CD4-positive, alpha-beta T cell treated with Interleukin-17A for 4 hours (primary cell): ENCODE results near the gene TEDDM1.

Source experiments
- DNase-seq: peaks from one replicate; pipeline ENCODE4 v3.0.0-alpha.2; 2020; ENCODE audit warnings: mixed read lengths

TEDDM1 gene

DNA sequence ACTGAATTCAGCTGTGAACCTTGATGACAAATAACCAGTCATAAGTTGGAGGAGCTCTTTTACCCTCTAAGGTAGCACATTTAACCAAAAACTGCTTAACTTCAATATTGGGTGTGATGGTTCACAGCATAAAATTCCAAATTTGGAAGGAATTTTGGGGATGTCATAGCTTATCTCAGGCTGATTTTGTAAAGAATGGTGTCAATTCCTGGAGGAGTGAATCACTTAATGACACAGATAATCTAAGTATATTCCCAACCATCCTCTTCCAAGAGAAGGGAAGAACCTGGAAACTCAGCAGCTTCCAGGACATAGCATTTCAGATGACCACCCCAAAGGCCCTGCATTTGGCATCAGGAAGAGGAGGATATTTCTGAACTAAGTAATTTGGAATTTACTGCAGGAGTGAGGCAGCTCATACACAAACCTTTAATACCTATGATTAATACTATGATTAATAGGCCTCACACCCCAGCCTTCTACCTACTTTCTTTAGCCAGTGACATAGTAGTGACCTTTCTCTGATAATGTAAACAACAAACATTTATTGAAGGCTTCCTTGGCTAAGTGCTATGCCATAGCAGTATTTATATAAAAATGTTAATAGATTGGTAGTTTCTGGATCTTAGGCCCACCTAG, 23.4 kb downstream of the TEDDM1 start:
- DNase-seq: no peak

DNA sequence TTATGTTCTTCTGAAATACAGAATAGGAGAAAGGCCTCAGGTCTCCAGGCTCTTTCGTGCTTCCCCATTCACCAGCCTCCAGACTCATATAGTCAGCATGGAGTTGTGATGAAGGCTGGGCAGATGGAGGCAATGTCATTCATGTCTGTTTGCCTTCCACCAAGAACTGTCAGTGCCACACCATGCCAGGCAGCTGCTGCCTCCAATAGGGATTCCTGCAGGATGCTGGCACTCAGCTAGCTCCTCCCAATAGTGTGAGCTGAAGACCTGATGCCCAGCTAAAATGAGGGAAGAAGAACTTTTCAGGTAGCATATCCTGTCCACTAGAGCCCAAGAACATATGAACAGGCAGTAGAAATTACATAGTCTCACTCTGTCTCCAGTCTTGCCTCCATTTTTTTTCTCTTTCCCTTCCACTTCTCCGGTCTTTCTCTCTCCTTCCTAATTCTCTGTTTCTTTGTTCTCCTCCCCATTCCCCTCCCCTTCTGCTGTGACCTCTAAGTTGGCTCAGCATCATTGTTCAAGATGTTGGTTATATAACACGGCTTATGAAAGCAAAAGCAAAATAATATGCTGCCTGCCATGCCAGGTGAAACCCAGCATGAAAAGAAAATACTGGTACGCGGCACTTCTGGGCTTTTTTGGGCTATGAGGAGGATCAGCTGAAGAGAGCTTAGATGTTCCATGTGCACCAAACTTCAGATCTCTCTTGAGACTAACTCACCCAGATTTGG, 26.2 kb downstream of the TEDDM1 start:
- no peak for DNase-seq

DNA sequence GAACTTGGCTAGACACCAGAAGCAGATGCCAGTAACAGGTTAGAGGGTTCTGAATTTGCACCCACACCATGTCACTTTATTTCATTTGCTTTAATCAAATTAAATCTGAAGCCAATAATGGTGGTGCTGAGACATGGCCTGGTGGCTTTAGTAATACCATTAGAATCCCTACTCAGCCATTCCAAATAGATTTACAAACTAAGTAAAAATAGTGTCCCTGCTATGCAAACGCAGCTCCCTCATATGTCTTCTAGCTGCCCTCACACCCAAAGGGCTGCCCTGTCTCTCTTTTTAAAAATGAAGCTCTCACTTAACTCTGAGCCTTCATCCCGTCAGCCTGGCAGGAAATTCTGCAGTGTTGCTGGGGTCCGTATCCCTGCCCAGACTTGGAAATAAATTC, 29.9 kb downstream of the TEDDM1 start:
- DNase-seq: no peak

DNA sequence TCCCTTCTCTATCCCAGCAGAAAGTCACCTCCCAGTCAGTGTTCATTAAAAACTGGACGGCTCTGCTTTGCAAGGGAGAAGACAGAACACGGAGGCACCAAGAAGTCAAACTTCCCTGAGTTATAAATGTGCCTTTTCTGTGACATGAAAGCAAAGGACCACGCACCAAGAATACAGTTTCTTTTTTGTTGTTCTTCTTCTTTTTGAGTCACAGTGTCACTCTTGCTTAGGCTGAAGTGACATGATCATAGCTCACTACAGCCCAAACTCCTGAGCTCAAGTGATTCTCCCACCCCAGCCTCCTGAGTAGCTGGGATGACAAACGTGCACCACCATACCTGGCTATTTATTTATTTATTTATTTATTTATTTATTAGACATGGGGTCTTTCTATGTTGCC, 31.6 kb downstream of the TEDDM1 start:
- no peak for DNase-seq

DNA sequence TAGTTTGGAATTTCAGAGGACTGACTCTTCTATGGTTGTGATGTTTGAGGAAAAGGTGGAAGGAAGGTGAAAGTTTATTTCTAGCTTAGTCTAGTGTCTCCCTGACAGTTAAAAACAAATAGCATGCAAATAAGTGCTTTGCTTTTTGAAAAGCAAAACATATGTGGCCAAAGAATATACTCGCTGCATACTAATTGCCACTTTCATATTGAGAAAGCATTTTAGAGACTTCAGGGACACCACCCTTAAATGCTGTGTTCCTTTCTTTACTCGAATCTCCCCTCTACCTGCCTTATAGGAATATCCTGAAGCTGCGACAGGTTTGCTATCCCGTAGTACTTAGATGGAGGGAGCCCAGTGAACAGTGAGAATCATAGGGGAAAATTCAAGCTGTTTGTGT, 32.1 kb downstream of the TEDDM1 start:
- DNase-seq: no peak

DNA sequence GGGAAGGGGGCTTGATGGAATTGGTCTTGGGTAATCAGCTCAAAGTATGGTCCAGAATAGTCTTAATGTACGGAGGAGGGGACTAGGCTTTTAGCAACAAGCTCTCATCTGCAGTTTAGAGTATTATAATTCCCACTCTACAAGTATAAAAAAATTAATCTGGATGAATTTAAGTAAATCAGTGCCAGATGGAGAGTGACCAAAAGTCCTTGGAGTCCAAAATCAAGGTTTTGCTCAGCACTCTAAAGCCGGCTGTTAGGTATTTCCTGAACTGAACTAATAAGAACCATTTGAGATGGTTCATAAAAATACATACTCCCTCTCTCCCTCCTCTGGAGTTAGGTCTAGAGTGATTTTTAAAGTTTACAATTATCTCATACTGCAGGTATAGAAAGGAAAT, 32.5 kb downstream of the TEDDM1 start:
- DNase-seq: no peak

DNA sequence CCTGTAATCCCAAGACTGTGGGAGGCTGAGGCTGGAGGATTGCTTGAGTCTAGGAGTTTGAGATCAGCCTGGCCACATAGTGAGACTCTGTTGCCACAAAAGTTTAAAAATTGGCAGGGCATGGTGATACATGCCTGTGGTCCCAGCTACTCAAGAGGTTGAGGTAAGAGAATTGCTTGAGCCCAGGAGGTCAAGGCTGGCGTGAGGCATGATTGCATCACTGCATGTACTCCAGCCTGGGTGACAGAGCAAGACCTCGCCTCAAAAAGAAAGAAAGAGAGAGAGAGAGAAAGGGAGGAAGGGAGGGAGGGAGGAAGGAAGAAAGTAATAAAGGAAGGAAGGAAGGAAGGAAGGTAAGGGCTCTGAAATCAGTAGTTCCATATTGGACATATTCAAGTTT, 33.9 kb downstream of the TEDDM1 start:
- no peak for DNase-seq

DNA sequence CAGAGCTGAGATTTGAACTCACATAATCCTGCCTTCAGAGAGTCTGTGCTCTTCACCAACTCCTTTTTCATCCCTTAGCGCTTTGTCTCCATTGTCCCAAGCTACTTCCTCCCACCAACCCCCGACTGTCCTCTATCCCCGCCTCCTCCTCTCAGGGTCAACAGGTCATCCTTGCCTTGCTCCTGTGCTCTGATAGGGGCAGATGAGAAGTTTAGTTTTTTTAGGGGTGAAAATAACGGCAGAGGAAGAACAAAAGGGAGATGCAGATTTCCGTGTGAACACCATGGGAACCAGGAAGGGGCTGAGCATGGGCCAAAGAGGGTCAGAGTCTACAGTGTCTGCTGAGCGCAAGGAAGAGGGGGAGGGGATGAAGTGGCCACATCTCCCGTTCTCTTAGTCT, 40.8 kb downstream of the TEDDM1 start:
- no peak for DNase-seq

DNA sequence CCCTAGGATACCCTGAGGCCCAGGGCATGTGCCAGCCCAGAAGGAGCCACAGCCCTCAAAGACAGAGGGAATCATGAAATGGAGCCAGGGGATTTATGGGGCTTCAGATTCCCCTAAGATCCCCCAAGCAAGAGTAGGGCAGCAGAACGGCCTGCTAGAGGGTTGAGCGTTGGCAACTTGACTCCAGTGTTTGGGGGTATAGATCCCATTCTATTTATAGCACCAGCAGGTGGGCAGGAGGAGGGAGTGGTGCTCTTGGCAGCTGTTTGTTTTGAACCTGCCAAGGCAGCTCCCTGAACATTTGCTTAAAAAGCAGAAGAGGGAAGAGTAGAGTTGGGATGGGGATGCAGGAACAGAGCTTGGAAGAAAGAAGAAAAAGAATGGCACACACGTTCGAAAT, 42.6 kb downstream of the TEDDM1 start:
- no peak for DNase-seq

DNA sequence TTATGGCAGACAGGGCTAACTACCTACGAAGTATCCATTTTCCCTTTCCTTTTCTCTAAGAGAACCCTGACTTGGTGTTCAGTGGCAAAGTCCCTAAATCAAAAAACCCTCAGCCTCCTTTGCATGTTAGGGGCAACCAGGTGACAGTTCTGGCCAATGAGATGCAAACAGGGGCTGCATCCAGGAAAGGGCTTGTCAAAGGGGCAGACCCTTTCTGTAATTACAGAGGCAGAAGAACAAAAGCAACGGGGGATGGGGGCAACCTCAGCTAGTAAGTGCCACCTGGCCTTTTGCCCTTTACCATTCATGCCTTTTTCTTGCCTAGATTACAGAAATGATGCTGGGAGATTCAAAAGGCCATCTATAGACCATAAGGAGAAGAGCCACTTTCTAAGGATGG, 43.3 kb downstream of the TEDDM1 start:
- DNase-seq: no peak

DNA sequence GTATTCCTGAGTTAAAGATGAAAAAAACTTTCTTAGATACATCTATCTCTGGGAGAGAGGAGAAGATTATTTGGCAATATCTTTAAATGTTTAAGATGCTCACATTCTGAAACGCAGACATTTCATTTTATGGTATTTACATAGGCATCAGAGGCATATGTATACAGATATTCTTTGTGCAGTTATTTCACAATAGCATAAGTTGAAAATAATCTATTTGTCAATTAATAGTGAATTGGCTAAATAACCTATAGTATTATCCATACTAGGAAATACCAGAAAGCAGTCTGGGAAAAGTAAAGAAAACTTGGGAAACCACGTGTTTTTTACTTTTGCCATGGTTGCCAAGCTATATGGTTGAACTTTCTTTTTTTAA, 44.8 kb downstream of the TEDDM1 start:
- no peak for DNase-seq

DNA sequence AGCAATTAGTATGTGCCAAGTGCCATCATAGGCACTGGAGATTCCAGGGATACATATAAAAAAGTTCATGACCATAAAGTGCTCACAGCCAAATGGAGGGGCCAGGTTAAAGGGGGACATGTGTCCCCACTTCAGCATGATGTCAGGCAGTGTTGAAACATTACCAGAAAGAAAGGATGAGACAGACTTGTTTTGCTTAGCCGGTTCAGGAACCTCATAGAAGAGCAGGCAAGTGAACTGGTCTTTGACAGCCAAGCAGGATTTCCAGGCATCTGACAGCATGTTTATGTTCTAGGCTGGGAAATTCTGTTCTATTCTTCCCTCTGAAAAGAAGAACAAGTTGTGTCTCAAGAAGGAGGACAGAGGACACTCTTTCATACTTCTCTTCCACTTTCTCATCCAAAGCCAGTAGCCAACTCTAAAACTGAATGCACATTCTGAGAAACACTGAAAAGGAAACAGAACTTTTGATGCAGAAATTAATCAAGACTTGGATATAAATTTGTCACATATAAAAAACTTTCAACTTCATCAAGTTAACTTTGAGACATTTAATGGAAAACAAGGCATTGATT, 48.6 kb downstream of the TEDDM1 start:
- DNase-seq: no peak

DNA sequence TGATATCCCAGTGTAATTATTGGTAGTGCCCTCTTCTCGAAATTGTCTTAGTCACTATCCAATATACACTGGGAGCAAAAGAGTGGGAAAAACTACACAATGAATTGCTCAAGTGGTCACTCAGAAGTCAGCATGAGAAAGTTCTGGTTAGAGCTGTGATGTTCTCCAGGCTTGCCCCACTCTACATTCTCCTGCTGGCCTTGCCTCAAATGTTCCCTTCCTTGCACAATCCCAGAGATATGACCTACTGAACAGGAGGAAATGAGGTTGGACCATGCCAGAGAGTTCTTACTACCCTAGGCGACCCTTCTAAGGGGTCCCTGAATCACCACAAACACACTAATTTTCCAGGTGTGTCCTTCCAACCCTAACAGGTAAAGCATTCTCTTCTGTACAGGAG, 49.6 kb downstream of the TEDDM1 start:
- DNase-seq: no peak

DNA sequence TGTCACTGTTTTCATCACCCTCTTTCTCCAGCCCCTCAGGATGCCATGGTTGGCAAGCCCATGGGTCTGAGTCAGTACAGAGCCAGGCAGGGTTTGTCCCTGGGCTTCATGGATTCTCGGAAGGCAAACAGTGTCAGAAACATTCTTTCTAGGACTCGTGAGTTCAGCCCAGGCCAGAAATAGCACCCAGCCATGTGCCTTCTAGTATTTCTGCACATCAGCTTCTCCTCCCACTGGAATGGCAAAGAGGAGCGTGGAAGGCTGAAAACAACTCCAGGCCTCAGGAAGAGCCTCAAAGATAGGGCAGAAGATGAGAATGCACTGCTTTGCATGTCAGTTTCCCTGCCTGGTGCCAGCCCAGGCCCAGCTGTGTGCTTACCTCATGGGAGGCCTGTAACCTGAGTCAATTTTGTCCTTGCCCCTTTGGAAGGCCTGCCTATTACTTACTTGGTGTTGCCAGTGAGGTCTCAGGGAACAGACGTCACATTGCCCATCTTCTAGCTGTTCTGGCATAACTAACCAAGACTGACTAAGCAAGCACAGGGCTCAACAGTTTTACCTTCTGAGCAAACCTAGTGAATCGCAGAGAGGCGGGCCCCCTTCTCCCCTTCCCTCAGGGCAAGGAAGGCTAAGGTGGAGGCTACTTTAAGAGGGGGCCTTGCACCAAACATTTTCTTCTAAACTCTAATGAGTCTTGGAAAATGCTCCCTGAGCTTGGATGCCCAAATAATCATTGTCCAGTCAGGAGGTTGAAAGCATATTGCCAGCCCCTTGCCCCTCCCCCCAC, 51.3 kb downstream of the TEDDM1 start:
- no peak for DNase-seq
